GM19455 (cell line): ENCODE data around the gene GLRX5.
A peak's percentile ranks its signal among the peaks of the same experiment; 100 is the strongest.

Experiments
- ATAC-seq: cut with Tn5 transposase; IDR thresholded peaks from one replicate; pipeline ENCODE4 v1.9.1; 2021; ENCODE audit not compliant: unreplicated experiment

The GLRX5 gene

DNA sequence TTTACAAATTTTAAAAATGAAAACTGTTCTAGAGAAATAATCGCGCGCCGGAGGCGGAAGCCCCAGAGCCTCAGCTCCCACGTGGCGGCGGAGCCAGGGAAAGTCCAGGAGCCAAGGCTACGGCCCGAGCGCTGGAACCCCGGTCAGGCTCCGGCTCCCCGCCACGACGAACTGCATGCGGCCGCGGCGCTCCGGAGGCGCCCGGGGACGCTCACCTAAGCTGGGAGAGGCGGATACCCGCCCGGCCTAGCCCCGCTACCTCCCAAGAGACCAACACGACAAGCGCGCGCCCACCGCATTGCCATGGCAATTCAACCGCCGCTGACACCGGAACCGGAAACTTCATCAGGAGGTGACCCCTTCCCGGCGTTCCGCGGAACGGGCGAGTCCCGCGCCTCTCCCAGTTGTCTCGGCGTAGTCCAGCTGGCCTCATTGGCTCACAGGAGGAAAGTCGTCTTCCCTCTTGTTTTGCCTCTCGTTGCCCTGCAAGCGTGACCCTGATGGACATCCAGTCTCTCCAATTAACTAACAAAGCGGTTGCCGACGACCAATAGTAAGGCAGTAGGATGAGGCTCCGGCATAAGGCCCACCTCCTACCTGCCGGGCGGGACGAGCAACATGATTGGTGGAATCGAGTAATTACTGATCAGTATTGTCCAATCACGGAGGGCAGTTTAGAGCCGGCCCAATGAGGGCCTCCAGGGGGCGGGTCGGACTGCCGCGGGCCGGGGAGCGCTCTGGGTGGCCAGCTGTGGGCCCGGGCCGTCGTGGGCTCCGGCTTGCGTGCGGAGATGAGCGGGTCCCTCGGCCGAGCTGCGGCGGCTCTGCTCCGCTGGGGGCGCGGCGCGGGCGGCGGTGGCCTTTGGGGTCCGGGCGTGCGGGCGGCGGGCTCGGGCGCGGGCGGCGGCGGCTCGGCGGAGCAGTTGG, at the start of gene GLRX5:
GLRX5 (plus strand) TSS at position 752 of the 927 bp plus-strand sequence; CDS start at position 792, 40 bp downstream.
- ATAC-seq = peak; percentile 90

DNA sequence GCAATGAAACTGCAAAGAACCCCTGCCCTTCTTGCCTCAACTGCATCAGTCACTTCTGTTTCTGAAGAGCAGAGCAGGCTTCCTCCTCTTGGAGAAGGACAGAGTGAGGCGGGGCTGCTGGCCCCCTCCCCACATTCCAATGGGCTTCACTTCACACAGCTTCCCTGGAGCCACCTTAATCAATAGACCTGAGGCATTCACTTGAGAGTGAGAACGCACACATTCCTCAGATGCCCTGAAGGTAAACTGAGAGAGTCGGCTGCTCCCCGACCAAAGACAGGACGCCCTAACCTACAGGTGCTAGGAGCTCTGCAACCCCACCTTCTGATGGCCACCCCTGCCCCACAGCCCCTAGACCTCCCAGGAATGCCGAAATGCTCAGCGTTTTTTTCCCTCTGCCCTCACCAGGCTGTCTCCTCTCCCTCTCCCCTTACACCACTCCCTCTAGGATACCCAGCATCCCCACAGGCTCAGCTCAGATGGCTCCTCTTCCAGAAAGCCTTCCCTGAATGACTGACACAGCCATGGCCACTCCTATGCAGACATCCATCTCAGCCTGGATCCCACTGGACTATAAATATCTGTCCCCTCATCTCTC, 49.5 kb upstream of the GLRX5 start:
- ATAC-seq = no peak

DNA sequence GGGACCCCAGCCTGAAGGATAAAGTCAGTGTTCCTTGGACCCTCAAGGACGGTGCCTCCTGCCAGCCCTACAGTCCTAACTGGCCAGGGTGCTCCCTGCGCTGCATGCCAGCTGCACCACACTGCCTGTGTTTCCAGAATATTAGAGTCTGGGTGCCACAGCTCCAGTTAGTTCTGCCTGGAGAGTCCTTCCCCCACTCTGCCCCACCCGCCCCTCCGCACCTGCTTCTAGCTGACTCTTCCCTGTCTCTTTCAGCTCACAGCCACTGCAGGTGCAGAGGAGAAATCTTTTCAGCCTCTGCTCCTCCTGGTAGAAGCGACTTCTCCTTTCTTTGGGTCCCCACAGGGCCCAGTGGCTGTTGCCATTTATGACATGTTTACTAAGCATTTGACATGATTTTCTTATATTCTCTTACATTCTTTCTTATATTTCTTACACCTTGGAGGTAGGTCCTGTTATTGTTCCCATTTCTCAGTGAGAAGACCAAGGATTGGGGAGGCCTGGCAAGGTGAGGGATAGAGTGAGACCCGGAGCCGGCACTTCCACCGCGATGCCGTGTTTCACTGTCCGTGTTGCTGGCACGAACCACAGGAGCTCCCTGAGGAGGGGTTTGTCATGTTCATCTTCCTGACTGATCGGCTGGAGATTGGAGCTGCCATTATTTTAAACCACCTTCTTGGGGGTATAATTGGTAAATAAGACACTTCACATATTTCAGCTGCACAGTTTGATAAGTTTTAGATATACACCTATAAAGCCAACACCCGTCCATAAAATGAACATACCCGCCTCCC, 47.8 kb upstream of the GLRX5 start:
- ATAC-seq = no peak

DNA sequence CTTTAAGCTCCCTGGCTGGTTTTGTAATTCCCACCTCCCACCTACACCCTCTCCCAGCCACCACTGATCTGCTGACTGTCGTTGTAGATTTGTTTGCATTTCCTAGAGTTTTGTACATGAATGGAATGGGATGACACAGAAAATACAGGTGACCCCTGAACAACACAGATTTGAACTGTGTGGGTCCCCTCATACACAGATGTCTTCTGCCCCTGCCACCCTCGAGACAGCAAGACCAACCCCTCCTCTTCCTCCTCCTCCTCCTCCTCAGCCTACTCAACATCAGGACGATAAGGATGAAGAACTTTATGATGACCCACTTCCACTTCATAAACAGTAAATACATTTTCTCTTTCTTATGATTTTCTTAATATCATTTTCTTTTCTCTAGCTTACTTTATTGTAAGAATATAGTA, 47.2 kb upstream of the GLRX5 start:
- ATAC-seq = no peak

DNA sequence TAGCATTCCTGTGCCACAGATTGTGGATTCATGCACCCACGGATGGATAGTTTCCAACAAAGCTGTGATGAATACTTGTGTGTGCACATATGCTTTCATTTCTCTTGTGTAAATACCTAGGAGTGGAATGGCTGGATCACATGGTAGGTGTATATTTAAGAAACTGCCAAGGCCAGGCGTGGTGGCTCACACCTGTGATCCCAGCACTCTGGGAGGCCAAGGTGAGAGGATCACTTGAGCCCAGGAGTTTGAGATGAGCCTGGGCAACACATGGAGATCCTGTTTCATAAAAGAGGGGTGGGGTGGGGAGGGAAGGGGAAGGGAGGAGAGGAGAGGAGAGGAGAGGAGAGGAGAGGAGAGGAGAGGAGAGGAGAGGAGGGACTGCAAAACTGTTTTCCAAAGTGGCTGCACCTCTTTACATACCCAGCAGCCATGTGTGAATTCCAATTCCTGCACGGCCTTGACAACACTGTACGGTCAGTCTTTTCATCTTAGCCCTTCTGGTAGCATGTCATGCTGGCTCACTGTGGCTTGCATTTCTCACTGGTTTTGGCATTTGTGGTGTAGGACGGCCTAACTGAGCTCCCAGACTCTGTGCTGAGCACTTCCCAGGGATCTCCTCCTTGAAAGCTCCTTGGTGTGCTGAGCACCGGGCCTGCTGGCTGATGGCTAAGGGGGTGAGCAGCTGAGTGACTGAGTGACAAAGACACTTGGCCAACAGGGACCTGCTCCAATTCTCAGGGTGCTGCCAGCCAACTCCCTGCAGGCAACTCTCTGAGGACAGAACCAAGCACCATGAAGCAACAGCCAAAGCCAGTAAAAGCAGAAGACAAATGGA, 46.3 kb upstream of the GLRX5 start:
- ATAC-seq = no peak

DNA sequence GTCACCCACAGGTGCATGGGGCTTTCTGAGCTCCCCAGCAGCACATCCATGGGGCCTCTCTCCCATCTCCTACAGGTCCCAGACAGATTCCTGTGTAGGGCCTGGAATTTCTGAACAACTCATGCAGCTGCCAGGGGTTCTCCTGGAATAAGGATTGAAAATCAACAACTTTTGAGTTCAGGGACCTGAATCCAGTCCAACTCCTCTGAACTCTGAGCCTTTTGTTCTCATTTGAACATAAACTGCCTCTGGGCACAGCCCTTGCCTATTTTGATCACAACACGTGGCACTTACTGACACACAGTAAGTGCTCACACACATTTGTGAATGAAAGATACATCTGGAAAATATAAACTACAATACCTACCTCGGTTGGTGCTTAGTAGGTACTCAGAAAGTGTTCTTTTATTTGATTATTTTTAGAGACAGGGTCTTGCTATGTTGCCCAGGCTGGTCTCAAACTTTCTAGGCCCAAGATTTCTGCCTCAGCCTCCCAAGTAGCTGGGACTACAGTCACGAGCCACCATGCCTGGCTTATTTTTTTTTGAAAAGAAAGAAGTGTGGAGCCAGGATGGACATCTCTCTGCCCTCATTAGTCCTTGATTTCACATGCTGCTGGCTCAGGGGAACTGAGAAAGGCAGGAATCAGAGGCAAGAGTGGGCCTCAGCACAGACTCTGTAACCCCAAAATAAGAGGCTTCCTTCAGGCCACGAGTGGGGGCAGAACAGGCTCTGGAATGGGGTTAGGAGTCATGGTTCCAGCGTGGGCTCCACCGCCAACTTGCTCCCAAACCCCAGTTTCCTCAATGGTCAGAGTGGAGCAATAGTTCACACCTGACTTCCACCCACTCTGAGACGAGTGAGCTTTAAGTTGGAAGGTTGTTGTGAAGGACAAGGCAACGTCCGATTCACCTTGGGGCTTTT, 45.4 kb upstream of the GLRX5 start:
- ATAC-seq = no peak

DNA sequence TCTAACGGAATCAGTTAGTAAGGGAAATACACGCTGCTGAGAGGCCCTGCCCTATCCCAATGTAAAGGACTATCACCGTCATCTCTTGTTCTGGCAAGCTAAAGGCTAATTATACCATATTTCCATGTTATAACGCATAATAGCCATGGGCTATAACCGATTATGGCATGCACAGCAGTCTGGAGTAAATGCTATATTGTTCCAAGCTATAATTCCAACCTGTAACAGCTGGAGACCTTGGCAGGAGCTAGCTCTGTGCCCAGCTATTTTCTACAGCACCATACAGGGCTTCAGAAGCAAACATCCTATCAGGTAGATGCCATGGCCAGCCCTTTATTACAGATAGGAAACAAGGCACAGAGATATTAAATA, 44.7 kb upstream of the GLRX5 start:
- no peak for ATAC-seq

DNA sequence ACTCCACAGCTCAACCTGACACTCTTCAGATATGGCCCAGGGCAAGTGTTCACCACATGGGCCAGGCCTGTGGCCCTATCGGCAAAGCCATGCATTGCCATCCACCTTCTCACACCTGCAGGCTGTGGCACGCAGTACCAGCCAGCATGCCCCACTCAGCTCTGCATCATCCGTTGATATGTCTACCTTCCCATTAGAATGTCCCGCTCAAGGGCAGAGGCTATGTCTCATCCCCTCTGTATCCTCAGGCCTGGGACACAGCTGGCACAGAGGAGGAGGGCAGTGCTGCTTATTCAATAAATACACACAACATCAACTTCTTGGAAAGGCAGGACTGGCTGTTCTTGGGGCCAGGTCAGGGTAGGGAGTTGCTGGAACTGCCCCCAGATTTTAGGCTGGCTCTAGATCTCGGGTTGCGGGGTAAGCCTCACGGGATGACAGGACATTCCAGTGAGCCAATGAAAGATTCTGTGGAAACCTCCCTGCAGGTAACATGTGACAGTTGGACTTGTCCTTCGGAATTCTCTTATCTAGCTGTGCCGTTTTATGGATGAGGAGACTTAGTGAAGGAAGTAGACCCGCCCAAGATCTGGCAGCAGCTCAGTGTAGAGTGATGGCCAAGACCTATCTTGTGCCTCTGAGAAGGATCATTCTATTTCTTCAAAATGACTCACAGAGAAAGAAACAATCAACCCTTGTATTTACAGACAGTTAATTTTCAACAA, 44.0 kb upstream of the GLRX5 start:
- ATAC-seq = no peak

DNA sequence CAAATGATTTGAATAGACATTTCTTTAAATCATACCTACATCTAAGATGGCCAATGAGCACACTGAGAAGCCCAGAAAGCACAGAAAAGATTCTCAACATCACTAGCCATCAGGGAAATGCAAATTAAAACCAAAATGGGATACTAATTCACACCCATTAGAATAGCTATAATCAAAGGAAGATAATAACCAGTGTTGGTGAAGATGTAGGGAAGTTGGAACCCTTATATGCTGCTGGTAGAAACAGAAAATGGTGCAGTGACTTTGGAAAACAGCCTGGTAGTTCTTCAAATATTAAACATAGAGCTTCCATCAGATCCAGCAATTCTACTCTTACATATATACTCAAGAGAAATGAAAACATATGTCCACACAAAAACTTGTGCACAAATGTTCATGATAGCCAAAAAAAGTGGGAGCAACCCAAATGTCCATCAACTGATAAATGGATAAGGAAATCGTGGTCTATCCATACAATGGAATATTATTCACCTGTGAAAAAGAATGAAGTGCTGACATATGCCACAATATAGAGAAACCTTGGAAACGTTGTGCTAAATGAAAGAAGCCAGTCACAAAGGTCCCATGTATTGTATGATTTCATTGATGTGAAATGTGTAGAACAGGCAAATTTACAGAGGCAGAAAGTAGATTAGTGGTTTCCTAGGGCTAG, 42.8 kb upstream of the GLRX5 start:
- ATAC-seq = no peak

DNA sequence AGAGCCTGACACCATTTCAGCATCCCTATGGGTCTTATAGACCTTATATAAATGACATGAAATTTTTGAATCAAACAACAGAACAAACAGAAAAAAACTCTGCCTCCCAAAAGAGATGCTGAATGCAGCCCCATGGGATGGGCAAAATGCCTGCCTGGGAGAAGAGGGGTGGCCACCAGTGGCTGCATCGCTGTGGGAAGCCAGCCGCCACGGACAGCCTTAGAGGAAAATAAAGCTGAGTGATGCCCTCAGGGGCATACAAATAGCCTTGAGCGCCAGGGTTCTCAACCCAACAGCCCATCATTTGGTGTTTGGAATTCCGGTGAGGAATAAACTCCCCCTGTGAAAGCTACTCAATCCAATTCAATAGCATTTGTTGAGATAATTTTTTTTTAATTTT, 41.3 kb upstream of the GLRX5 start:
- ATAC-seq = no peak

DNA sequence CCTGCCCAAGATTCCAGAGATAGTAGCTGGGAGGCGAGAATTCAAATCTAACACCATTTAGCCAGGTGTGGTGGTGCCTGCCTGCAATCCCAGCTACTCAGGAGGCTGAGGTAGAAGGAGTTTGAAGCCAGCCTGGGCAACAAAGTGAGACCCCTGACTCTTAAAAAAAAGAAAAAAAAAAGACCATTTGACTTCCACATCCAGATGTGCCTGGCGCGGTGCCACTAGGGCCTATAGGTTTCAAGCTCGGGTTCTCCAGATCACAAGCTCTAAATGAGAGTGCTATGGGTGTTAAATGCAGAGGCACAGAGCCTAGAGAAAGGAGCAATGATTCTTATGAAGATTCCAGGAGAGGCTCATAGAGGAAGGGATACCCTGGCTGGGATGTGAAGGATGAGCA, 40.9 kb upstream of the GLRX5 start:
- ATAC-seq = no peak

DNA sequence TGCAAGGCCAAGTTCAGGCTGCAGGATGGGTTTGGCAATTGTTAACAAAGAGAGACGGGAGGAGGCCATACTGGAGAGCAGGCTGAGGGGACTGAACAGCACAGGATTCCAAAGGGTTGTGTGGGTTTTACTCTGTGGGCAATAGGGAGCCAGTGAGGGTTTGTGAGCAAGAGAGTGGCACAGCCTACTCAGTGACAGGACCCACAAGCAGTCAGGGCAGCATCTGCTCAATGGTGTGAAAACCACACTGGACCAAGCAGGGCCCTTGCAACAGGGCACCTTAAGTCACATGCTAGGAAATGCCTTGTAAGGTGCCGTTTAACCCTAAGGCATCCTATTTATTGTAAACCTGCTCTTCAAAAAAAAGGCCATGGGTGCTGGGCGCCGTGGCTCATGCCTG, 40.4 kb upstream of the GLRX5 start:
- ATAC-seq = no peak

DNA sequence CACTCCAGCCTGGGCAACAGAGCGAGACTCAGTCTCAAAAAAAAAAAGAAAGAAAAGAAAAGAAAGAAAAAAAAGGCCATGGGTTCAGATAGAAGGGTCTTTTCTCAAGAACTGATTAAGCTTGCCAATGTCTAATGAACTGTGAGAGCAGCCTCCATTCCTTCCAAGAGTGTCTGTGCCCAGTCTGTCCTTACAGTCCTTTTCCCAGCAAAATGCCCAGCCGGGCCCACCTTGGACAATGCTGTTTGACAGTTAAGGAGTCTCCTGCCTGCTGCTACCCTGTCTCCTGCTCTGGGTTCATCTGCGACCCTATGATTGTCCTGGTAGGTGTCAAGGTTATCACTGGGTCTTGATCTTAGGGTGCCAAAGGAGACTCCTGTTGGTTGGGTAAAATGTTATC, 39.8 kb upstream of the GLRX5 start:
- ATAC-seq = no peak

DNA sequence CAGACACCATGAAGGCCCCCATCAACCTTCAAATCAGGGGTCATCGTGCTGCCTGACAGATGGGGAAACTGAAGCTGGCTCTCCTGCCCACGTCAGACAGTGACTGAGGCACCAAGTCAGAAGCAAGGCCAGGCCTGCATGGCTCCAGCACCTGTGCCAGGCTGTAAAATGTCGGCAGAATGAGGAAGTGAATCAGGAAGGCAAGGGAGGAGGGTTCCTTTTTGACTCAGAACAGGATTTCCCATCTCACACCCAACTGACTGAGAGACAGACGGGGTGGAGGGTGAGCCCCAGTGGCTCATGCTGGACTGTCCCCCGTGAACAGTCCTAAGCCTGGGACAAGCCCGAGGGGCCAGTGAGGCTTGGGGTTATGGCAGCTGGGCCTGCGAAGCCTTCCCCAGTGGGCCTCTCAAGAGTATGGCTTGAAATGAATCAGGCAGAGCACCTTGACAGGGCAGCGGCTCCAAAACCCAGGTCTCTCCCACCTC, 39.3 kb upstream of the GLRX5 start:
- ATAC-seq = peak; percentile 74

DNA sequence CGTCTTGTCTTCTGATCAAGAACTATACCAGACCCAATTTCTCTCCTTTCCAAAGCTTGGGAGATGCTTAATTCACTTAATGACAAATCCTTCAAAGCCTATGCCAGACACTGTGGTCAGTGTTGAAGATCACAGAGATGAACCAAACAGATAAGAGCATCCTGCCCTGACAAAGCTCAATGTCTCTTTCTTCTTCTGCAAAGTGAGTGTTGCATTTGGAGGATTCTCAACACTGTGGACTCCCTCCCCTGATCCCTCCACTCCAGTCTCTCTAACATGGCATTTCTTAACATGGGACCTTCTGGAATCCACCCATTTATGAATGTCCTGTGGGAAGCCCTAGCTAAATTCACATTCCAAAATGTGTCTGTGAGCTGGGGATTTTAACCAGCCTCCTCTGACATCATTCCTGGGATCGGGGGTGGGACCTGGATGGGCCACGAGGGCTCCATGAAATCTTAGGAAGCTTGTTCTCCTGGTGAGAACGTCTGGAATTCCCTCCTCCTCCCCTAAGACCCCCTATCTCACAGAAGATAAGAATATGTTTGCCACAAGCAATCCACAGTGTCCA, 38.7 kb upstream of the GLRX5 start:
- no peak for ATAC-seq

DNA sequence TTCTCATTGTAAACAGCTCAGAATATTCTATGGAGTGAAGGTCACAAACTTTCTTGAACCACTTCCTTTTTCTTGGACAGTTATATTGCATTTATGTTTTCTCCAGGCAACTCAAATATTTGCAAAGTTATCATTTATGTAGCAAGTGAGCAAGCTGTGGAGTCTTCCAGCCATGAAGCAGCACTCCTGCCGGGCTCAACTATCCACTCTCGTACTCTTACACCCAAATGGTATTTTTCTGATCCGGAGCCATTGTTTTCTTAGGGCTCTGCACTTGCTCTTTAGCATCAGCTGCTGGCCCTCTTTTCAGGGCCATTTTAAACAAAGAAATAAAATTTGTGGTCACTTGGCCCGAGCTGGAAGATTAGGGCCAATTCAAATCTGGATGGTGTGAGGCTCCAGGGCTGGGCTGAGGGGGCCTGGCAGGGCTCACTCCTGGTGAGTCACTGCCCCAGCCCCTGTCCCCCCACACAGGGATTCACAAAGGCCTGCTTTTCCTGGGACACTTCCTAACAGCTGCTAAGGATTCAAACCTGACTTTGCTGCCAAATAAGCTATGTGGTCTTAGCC, 38.1 kb upstream of the GLRX5 start:
- no peak for ATAC-seq

DNA sequence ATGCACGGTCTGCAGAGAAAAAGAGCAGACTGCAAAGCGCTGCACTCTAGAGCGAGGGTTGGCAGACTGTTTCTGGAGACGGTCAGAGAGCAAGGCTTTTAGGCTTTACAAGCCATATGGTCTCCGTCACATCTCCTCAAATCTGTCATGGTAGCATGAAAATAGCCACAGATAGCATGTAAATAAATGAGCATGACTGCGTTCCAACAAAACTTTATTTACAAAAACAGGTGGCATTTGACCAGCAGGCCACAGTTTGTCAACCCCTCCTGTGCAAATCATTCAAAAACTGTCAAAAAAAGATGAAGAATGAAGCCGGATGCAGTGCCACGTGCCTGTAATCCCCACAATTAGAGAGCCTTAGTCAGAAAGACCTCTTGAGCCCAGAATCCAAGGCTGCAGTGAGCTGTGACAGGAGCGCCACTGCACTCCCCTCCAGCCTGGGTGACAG, 37.3 kb upstream of the GLRX5 start:
- no peak for ATAC-seq
